SIG-M5 (cell line): Measurements from ENCODE around the gene CSNK1E.

Experiments used
- DNase-seq: peaks from one replicate; lab custom pipeline; 2025; lab: John Stamatoyannopoulos, UW

The CSNK1E gene

GRCh38 chr22:38305471-38306448 lies 11.5 kb downstream of the CSNK1E start:
- no peak for DNase-seq

GRCh38 chr22:38304526-38304925 lies 12.7 kb downstream of the CSNK1E start:
- no peak for DNase-seq

GRCh38 chr22:38303974-38304373 lies 13.3 kb downstream of the CSNK1E start:
- no peak for DNase-seq

- no peak for DNase-seq
Observed at GRCh38 chr22:38302906-38303305, 14.3 kb downstream of the CSNK1E start.

- no peak for DNase-seq
Observed at GRCh38 chr22:38300946-38301345, 16.3 kb downstream of the CSNK1E start.

GRCh38 chr22:38300197-38300945 lies 16.9 kb downstream of the CSNK1E start:
- no peak for DNase-seq

GRCh38 chr22:38299770-38300102 lies 17.5 kb downstream of the CSNK1E start:
- DNase-seq: no peak

GRCh38 chr22:38298312-38299005 lies 18.8 kb downstream of the CSNK1E start:
- DNase-seq: no peak

DNA sequence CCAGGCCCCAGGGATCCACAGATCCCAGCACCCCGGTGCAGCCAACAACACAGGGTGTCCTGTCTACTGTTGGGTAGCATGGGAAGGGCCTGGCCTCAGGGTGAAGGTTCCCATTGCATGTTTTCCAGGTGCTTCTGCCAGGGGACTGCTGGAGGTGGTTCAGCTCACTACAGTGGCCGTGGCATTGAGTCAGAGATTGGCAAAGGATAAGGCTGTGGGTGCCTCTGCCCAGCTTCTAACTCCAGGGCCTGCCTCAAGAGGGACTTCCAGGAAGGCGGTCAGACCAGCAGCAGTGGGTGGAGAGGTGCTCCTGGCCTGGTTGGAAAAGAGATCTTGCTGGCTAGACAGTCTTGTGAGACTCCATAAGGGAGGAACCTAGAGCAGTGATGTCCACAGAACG lies 20.9 kb downstream of the CSNK1E start:
- DNase-seq: no peak

DNA sequence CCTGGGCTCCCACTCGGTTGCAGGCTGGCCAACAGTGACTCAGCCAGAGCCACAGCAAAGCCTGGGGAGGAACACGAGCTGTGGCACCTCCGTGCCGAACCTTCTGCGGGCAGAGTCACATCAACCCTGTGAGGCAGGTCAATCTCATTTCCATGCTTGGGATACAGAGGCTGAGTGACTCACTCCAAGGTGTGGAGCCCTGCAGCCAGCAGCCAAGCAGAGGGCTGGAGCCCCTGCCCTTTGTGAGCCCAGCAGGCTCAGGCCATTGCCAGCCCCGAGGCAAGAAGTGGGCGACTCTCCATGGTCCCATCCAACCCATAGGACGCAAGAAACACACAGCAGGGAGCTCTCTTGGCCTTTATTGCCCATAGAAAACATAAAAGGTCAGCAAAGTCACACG lies 21.4 kb downstream of the CSNK1E start:
- DNase-seq: no peak

DNA sequence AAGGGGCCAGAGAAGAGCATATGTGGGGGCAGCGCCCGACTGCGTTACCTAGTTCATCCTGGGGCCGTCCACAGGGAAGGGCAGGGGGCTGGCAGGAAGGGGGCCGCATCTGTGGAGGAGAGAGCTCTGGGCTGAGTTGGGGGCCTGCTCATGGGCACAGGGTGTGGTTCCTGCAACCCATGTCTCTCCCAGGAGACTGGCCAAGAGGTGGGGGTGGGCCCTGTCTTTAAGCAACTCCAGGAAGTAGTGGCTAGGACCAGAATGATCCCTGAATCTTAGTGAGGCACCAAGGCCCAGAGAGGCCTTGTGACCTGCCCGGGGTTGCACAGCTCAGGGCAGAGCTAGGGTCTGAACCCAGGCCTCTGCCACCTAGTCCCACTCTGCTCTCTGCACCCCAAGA lies 21.9 kb downstream of the CSNK1E start:
- DNase-seq: no peak

GRCh38 chr22:38294193-38294592 lies 23.0 kb downstream of the CSNK1E start:
- DNase-seq: no peak

- DNase-seq: no peak
Observed at GRCh38 chr22:38292694-38293093, 24.5 kb downstream of the CSNK1E start.

GRCh38 chr22:38291201-38291777 lies 25.9 kb downstream of the CSNK1E start:
- no peak for DNase-seq

DNA sequence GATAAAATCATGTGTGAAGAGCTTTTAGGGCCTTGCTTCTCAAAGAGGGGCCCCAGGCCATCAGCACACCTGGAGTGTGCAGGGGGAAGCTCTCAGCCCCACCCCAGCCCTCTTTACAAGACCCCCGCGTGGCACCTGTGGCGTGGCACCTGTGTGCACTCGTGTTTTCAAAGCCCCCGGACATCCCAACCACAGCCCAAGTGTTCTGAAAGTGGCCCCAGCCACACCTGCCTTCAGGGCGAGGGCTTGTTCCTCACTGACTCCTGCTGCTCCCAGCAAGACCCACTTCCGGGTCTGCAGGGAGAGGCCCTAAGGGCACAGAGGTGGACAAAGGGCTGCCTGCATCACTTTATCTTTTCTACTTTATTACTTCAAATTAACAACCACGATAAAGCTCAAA lies 26.9 kb downstream of the CSNK1E start:
- no peak for DNase-seq

- DNase-seq: no peak
Observed at GRCh38 chr22:38289583-38290082, 27.6 kb downstream of the CSNK1E start.

- DNase-seq: no peak
Observed at GRCh38 chr22:38286915-38287669, 30.1 kb downstream of the CSNK1E start.

DNA sequence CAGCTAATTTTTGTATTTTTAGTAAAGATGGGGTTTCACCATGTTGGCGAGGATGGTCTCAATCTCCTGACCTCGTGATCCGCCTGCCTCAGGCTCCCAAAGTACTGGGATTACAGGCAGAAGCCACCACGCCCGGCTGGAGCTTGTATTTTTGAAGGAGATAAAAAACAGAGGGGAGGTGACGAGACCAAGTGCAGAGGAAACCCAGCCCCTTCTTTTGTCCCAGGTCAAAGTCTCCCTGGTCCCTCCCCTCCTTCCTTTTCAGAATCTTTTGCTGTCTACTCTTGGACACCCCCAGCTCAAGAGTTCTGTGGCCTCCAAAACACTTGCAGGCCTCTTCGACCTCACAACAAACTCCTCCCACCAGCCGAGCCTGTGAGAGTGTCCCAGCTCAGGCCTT lies 32.2 kb downstream of the CSNK1E start:
- DNase-seq: no peak

- no peak for DNase-seq
Observed at GRCh38 chr22:38284042-38284402, 33.2 kb downstream of the CSNK1E start.

DNA sequence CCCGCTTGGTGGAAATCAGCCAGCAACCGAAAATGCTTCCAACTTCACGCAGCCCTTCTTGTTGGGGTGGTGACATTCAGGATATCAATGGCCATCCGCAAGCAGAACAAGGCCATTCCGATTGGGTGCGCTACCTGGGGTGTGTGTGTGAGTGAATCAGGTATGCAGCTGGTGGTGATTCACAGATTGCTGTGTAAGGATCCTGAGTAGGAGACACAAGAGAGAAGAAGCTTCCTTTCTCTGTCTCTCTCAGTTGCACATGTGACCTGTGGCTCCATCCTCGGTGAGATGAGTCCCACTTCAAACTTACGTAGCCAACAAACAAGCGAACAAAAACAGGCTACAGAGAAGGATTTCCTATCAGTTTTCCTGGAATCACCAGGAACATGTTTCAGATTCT lies 34.8 kb downstream of the CSNK1E start:
- no peak for DNase-seq

DNA sequence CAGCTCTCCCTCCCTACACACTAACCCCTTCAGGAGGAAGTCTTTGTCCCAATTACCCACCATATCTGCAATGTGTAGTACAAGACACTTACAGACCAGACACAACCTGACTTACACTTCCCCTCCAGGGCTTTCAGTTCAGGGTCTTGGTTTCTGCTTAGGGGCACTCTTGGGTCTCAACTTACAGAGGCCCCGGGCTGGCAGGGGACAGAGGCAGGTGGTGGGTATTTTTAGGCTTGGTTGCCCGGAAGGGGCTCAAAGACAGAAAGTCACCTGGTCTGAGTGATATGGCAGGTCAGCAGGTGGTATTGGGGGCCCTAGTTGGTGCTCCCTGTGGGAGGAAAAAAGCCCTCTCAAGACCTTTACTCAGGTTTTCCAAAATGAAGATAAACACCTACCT lies 41.1 kb downstream of the CSNK1E start:
- DNase-seq: no peak
